Activated T-helper 1 cell treated with Interleukin-2 at 50 U/mL for 16 hours (primary cell): ENCODE measurements around the gene HRH2.

ENCODE experiments used
- DNase-seq: peaks from one replicate; pipeline ENCODE4 v3.0.0-alpha.2; 2020; ENCODE audit warnings: low read depth

The HRH2 gene

GRCh38 chr5:175692996-175693710 lies 35.3 kb downstream of the HRH2 start:
- DNase-seq: no peak

GRCh38 chr5:175693741-175694140 lies 35.9 kb downstream of the HRH2 start:
- no peak for DNase-seq

GRCh38 chr5:175694371-175695160 lies 36.7 kb downstream of the HRH2 start:
- DNase-seq: no peak

GRCh38 chr5:175695161-175696126 lies 37.6 kb downstream of the HRH2 start:
- DNase-seq: no peak

- DNase-seq: peak; percentile 54
Measured at GRCh38 chr5:175696139-175696854, 38.4 kb downstream of the HRH2 start.

GRCh38 chr5:175696855-175697198 lies 39.0 kb downstream of the HRH2 start:
- DNase-seq: no peak

DNA sequence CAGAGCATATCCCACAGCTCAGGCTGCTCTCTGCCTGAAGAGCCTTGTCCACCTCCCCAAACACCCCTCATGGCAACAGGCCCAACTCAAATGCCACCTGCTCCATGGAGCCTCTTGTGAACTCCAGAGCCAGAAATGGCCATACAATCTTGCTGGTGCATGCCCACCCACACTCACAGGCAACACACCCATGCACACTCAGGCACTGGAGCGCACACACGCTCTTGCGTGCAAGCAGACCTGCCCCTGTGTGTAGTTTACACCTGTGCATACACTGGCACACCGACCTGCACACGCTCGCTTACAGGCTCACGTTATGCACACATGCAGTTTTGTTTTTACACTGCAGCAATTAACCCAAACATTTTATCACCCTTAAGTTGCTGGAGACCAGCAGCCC lies 40.0 kb downstream of the HRH2 start:
- DNase-seq: no peak

GRCh38 chr5:175698401-175699115 lies 40.7 kb downstream of the HRH2 start:
- DNase-seq: no peak

DNA sequence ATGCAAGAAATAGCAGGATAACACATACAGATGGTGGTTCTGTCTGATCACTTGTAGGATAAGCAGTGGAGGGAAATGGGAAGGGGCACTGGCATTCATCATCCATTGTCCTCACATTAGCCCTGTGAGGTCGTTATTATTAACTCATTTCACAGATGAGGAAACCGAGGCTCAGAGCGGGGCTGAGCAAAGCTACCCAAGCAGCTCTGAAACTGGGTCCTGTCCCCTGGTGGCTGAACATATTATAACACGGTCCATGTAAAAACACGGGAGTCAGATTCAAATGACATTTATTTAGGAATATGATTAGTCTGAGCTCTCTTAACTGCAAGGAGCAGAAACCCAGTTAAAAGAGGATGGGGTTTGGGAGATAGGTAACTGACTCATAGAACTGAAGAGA lies 43.1 kb downstream of the HRH2 start:
- DNase-seq: no peak

- no peak for DNase-seq
Measured at GRCh38 chr5:175701797-175702196, 43.9 kb downstream of the HRH2 start.

DNA sequence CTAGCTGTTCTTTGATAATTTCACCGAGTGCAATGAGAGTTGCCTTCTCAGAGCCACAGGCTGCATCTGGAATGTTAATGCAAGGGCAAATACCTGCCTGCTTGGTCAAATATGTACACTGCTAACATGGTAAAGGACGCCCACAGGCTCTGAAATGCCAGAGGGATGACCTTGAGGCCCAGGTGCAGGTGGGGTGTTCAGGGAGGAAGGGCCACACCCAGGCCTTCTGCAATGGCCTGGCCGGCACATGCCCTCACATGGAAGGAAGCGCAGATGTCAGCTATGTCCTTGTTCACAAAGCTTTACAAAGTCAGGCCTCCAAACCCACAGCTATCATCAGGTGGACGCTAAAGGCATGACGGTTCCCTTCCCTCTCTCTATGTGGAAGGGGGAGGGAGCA lies 48.6 kb downstream of the HRH2 start:
- no peak for DNase-seq

DNA sequence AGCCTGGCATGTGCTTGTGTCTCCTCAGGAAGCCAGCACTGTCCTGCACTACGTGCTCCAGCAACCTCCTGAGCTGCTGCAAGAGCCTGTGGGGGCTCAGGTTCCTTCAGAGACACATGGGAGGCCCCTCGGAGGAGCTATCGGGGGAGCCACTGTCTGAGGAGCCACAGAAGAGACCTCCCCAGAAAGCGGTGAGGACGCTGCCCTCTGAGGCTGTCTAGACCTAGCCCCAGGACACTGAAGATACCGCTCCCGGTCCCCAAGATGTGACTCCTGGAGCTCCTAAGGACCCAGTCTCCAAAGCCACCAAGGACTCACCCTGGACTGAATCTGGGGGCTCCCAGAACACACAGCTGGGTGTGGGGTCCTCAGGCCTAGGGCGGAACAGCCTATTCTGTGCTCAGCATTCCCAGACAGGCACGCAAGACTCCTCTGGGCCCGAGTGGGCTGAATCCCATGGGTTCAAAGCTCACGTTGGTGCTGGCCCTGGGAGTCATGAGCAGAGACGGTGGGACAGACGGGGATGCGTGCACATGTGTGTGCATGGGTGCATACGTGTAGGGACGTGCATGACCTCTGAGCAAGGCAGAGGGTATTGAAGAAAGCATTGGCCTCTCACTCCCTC lies 50.0 kb downstream of the HRH2 start:
- no peak for DNase-seq

DNA sequence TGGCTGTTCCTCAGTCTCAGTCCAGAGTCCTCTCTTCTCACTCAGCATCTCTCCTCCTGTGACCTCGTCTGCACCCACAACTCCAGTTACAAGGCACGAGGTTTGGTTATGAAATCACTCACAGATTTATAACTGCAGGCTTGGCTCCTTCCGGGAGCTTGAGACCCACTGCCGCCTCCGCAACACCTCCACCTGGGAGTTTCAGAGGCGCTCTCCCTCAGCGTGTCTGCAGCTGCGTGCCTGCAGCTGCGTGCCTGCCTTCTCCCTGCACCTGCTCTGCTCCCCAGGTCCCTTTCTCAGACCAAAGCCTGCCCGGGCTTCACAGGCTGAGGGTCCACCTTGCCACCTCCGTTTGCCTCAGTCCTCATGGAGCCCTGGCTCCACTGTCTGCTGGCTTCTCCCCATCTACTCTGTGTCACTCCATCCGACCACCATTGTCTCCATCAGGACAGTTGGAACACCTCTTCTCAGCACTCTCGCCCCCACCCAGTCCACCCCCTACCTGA lies 51.5 kb downstream of the HRH2 start:
- DNase-seq: no peak

DNA sequence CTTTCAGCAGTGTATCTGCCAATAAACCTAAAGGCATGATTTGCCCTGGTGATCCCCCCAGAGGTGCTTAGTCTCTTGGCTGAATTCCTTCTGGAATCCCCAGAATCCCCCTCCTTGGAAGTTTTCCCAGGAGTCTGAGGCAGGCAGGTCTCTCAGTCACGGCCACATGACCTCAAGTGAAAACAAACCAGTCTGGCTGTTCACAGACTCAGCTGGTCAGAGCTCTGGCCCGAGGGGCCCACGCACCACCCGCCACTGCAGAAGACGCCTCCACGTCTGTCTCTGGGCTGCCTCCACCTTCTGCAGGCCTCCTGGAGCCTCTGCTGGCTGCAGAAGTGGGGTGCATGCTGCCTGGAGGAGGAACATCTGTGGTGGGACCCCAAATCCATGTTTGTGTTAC lies 52.5 kb downstream of the HRH2 start:
- no peak for DNase-seq

DNA sequence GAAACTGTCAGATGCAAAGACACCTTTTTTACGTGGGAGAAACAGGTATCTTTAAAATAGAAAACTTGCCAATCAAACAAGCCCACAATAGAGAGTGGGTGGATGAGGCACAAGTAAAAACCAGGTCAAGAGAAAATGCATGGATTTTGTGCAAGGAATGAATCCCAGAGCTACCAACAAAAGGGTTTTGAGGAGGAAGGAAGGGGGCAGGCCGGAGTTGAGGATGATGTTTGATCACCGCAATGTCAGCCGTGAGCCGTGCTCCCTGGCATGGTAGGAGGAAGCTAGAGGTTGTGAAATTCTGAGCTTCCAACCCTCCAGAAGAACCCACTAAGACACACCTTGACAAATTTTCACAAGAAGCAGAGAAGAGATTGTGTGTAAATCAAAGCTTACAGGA lies 53.2 kb downstream of the HRH2 start:
- no peak for DNase-seq

- no peak for DNase-seq
Measured at GRCh38 chr5:175711472-175712312, 53.8 kb downstream of the HRH2 start.

- DNase-seq: no peak
Measured at GRCh38 chr5:175712313-175712680, 54.4 kb downstream of the HRH2 start.

DNA sequence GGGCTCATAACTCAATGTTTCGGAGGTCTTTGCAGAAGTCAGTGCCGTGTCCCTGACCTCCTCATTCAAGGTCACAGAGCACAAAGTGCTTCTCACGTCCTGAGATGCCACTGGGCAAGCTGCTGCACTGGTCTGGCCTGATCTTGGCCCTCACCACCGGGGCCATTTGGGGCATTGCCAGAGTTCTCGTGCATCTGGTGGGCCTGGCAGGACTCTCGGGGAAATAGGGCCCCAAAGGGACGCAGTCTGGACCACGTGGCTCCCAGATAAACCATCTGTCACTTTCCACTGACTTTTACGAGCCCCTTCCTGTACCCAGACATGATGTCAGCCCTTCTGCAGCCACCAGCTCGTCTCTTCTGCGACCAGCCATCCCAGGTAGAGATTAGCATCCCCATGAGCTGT lies 54.8 kb downstream of the HRH2 start:
- DNase-seq: no peak

DNA sequence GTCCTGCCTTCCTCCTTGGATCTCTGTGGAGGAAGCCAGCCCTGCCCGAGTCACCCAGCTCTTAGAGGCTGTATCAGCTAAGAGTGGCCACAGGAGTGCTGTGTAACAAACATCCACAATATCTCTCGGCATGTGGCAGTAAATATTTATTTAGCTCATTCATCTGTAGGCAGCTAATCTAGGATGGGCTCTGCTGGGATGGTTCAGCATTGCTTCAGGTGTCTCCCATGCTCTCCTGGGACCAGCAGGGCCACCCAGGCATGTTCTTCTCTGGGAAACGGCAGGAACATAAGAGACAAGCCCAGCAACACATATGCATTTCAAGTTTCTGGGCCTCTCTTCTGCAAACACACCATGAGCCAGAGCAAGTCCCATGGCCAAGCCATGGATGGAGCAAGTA lies 56.1 kb downstream of the HRH2 start:
- DNase-seq: no peak
